22Rv1 (cell line): ENCODE results near the gene SNX18.

Experiments used
- ZFX ChIP-seq: fragments of 450-650 bp; IDR thresholded peaks from 2 replicates; pipeline ENCODE4 v1.6.1; 2017; ENCODE audit warnings: antibody characterized with exemption, borderline replicate concordance
- TF ChIP-seq, protein P1 (sequence below): fragments of 450-650 bp; IDR thresholded peaks from 2 replicates; pipeline ENCODE4 v1.5.1; 2017; ENCODE audit warnings: mild to moderate bottlenecking

GRCh38 chr5:54594181-54594580 lies 76.6 kb downstream of the SNX18 start:
- TF ChIP-seq, protein P1, sequence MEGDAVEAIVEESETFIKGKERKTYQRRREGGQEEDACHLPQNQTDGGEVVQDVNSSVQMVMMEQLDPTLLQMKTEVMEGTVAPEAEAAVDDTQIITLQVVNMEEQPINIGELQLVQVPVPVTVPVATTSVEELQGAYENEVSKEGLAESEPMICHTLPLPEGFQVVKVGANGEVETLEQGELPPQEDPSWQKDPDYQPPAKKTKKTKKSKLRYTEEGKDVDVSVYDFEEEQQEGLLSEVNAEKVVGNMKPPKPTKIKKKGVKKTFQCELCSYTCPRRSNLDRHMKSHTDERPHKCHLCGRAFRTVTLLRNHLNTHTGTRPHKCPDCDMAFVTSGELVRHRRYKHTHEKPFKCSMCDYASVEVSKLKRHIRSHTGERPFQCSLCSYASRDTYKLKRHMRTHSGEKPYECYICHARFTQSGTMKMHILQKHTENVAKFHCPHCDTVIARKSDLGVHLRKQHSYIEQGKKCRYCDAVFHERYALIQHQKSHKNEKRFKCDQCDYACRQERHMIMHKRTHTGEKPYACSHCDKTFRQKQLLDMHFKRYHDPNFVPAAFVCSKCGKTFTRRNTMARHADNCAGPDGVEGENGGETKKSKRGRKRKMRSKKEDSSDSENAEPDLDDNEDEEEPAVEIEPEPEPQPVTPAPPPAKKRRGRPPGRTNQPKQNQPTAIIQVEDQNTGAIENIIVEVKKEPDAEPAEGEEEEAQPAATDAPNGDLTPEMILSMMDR: no peak
- no peak for TF ChIP-seq ZFX
